ENCODE measurements around the gene FSTL1.

- TF ChIP-seq CTCF (IDR thresholded peaks at IDR 0.05): no peak
- no peak for TF ChIP-seq ZFX (IDR thresholded peaks at IDR 0.05; ENCODE audit: borderline replicate concordance)
These were observed 21.5 kb upstream of the FSTL1 start for GRCh38 chr3:120472121-120472844.

All from 22Rv1 (cell line).